IPS-18a (cell line): ENCODE measurements around the gene TXNRD2.

Experiments
- H3K27ac ChIP-seq: one replicate; pipeline ENCODE4 v1.5.1; 2013; ENCODE audit warnings: low read length
- H3K27me3 ChIP-seq: one replicate; pipeline ENCODE4 v1.6.1; 2013; ENCODE audit warnings: mild to moderate bottlenecking, low read length; ENCODE audit not compliant: control insufficient read depth, insufficient read depth
- H3K36me3 ChIP-seq: one replicate; pipeline ENCODE4 v1.6.1; 2013; ENCODE audit warnings: low read depth, low read length; ENCODE audit not compliant: control insufficient read depth
- H3K4me1 ChIP-seq: one replicate; pipeline ENCODE4 v1.6.1; 2013; ENCODE audit warnings: low read depth, low read length; ENCODE audit not compliant: control insufficient read depth
- H3K4me3 ChIP-seq: one replicate; pipeline ENCODE4 v1.5.1; 2013; ENCODE audit warnings: low read length
- H3K9ac ChIP-seq: one replicate; pipeline ENCODE4 v1.6.1; 2013; ENCODE audit warnings: mild to moderate bottlenecking, low read length, moderate library complexity
- H3K9me3 ChIP-seq: one replicate; pipeline ENCODE4 v1.6.1; 2013; ENCODE audit warnings: low read depth, low read length; ENCODE audit not compliant: control insufficient read depth

Gene TXNRD2

DNA sequence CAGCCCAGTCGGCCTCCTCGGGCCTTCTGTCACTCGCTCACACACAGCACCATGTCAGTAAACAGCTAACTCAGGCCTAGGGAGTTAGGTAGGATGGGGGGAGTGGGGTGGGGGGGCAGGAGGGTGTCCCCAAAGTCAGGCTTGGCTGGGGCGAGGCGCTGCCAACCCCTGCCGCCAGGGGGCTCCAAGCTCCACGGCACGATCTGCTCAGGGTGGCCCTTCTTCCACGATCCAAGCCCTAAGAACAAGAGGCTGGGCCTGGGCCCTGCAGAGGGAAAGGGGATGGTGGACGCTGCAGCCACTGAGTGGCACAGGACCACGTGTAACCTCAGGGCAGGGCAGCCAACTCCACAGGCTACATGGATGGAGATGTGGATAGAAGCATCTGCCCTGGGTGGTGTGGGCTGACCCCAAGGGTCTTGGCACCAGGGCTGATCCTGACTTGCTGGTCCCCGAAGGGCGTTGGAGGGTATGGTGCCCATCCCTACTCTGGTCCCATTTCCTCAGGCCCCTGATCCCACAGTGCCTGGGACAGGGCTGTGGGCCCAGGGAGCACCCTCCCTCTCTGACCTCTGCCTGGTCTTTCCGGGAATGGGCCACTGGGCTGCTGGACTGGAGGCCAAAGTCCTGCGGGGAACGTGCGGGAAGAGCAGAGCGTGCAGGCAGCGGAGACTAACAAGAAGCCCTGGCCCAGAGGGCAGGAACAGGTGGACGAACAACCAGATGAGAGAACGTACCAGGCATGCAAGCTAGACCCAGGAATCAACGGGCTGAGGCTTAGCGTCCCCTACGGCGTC, 29.1 kb upstream of the TXNRD2 start:
- Histone ChIP-seq H3K4me3 (no peak overlapping the region), H3K36me3 (peaks cover 9% of the 10 kb centered on the region), H3K4me1 (peaks cover 10% of the 10 kb centered on the region), H3K9ac (no peak overlapping the region), H3K9me3 (no peaks in the 10 kb centered on the region), H3K27me3 (no peaks in the 10 kb centered on the region), H3K27ac (no peak overlapping the region)

GRCh38 chr22:19970031-19970478, 28.4 kb upstream of the TXNRD2 start:
- peaks cover 9% of the 10 kb centered on the region for H3K36me3 ChIP-seq
- peaks cover 4% of the 10 kb centered on the region for H3K4me1 ChIP-seq
- H3K27me3 ChIP-seq: no peaks in the 10 kb centered on the region
- no peak overlapping the region for H3K9ac ChIP-seq
- H3K27ac ChIP-seq: no peak overlapping the region
- H3K4me3 ChIP-seq: no peak overlapping the region
- H3K9me3 ChIP-seq: no peaks in the 10 kb centered on the region

GRCh38 chr22:19969141-19969928, 27.7 kb upstream of the TXNRD2 start:
- Histone ChIP-seq H3K27me3 (no peaks in the 10 kb centered on the region), H3K9me3 (no peaks in the 10 kb centered on the region), H3K4me3 (no peak overlapping the region), H3K36me3 (peaks cover 9% of the 10 kb centered on the region), H3K27ac (no peak overlapping the region), H3K9ac (no peak overlapping the region), H3K4me1 (no peaks in the 10 kb centered on the region)

GRCh38 chr22:19968450-19968891, 26.9 kb upstream of the TXNRD2 start:
- no peak overlapping the region for H3K4me3 ChIP-seq
- no peaks in the 10 kb centered on the region for H3K4me1 ChIP-seq
- no peaks in the 10 kb centered on the region for H3K27me3 ChIP-seq
- H3K27ac ChIP-seq: no peak overlapping the region
- H3K36me3 ChIP-seq: peaks cover 9% of the 10 kb centered on the region
- H3K9me3 ChIP-seq: no peaks in the 10 kb centered on the region
- H3K9ac ChIP-seq: no peak overlapping the region

- Histone ChIP-seq H3K27ac (no peak overlapping the region), H3K27me3 (no peaks in the 10 kb centered on the region), H3K9me3 (no peaks in the 10 kb centered on the region), H3K4me3 (no peak overlapping the region), H3K4me1 (peaks cover under 1% of the 10 kb centered on the region), H3K36me3 (peaks cover 9% of the 10 kb centered on the region), H3K9ac (no peak overlapping the region)
Observed at GRCh38 chr22:19967850-19968449, 26.3 kb upstream of the TXNRD2 start.

DNA sequence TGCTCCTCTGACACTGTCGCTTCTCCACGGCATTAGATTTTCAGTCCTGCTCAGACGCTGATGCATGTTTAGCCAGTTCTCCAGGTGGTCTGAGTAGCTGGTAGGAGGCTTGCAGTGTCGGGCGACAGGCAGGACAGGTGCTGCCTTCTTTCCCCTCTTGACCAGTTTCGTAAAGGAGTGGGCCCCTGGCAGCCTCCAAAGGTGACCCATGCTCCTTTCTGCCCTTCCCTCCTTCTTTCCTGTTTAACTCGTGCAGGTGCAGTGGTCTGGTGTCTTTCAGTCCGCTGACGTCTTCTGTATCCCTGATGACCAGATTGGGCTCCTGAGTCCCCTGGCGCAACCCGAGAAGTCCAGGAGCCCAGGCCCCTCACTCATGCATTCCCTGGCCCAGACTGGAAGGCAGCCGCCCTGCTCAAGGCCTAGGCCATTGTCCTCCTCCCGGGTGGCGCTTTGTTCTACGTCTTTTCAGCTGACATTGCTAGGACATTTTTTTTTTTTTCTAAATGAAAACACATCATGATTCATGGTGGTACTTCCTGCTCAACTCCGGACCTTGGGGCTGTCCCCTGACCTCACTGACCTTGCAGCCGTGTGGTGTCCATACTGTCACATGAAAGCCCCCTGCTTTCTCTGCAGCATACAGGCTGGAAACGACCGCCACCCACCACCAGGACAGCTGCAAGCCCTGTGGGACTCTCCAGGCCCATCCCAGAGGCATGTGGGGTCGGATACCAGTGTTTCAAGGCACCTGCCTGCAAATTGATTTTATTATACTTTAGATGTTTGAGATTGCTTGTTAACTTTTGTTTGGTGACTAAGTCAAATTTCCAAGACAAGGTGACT, 25.5 kb upstream of the TXNRD2 start:
- no peak overlapping the region for H3K9ac ChIP-seq
- H3K27me3 ChIP-seq: no peaks in the 10 kb centered on the region
- H3K4me1 ChIP-seq: peaks cover 7% of the 10 kb centered on the region
- H3K36me3 ChIP-seq: peaks cover 9% of the 10 kb centered on the region
- H3K4me3 ChIP-seq: no peak overlapping the region
- no peaks in the 10 kb centered on the region for H3K9me3 ChIP-seq
- no peak overlapping the region for H3K27ac ChIP-seq

DNA sequence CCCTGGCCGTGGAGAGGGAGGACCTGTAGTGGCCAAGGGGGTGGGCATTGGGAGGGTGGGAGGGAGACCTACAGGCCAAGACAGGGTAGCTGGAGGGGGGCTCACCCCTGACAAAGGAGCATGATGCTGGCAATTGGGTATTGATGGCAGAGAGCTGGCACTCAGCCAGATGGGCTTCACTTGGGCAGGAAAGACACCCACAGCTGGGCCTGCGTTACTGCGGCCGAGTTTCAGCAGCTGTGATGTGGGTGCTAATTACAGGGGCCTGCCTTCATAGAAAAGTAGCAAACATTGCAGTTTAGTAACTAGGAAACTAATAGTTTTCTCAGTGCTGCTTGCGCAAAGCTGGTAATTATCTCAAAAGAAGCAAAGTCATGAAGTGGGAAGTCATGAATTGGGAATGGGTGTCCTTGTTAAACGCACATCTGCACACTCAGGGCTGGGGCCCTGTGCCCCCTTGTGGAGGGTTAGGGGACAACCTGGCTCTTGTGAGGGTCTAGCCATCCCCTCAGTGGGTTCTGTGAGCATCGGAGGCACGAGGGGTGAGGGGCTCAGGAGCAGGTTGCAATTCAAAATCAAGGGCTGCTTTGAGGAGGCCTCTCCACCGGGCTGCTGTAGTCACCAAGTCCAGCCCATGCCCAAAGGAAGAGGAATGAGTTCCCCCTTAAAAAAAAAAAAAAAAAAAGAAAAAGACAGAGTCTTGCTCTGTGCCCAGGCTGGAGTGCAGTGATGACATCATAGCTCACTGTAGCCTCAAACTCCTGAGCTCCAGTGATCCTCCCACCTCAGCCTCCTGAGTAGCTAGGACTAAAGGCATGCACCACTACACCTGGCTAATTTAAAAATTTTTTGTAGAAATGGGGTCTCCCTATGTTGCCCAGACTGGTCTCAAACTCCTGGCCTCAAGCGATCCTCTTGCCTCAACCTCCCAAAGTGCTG, 24.4 kb upstream of the TXNRD2 start:
- H3K27ac ChIP-seq: no peak overlapping the region
- no peak overlapping the region for H3K4me3 ChIP-seq
- H3K4me1 ChIP-seq: peaks cover 7% of the 10 kb centered on the region
- H3K9ac ChIP-seq: no peak overlapping the region
- peaks cover 2% of the 10 kb centered on the region for H3K36me3 ChIP-seq
- no peaks in the 10 kb centered on the region for H3K9me3 ChIP-seq
- H3K27me3 ChIP-seq: no peaks in the 10 kb centered on the region

GRCh38 chr22:19964701-19965386, 23.2 kb upstream of the TXNRD2 start:
- Histone ChIP-seq H3K4me3 (no peak overlapping the region), H3K27me3 (no peaks in the 10 kb centered on the region), H3K9ac (no peak overlapping the region), H3K36me3 (peaks cover 2% of the 10 kb centered on the region), H3K27ac (no peak overlapping the region), H3K4me1 (peaks cover 11% of the 10 kb centered on the region), H3K9me3 (no peaks in the 10 kb centered on the region)

DNA sequence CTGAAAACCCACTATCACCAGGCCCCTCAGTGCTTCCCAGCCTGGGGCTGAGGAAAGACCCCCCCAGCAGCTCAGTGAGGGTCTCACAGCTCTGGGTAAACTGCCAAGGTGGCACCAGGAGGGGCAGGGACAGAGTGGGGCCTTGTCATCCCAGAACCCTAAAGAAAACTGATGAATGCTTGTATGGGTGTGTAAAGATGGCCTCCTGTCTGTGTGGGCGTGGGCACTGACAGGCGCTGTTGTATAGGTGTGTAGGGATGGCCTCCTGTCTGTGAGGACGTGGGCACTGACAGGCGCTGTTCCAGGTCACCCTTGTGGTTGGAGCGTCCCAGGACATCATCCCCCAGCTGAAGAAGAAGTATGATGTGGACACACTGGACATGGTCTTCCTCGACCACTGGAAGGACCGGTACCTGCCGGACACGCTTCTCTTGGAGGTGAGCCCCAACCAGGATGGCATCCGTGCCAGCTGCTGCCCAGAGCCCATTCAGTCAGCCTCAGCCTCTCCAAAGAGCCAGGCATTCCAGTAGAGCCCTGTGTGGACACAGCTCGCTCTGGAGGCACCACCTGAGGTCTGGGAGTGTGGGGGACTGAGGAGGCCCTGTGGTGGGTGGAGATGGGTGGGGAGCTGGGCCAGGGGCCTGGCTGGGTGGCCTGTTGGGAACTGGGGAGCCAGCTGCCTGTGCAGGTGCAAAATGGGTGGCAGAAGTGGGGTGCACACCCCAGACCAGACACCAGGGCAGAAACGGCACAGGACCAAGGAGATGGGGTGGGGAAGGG, 22.4 kb upstream of the TXNRD2 start:
- Histone ChIP-seq H3K4me1 (peaks cover 14% of the 10 kb centered on the region), H3K27me3 (no peaks in the 10 kb centered on the region), H3K4me3 (no peak overlapping the region), H3K9ac (no peak overlapping the region), H3K27ac (no peak overlapping the region), H3K36me3 (no peaks in the 10 kb centered on the region), H3K9me3 (no peaks in the 10 kb centered on the region)
